GM19043 (cell line): ENCODE measurements around the gene ITGB3.

Experiments
- ATAC-seq: cut with Tn5 transposase; IDR thresholded peaks from one replicate; pipeline ENCODE4 v1.9.1; 2021; ENCODE audit warnings: low read depth; ENCODE audit not compliant: unreplicated experiment

Gene ITGB3

DNA sequence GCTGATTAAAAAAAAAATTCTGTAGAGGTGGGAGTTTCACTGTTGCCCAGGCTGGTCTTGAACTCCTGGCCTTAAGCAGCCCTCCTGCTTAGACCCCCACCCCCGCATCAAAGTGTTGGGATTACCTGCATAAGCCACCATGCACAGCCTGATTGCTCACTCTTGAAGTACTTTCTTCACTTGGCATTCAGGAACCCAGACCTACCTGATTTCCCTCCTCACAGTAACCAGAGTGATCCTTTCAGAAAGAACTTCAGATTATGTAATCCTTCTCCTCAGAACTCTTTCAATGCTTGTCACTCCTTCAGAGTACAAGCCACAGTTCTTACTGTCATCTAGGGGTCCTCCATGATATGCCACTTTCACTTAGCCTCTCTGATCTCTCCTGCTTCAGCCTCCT, 71.5 kb downstream of the ITGB3 start:
- no peak for ATAC-seq

DNA sequence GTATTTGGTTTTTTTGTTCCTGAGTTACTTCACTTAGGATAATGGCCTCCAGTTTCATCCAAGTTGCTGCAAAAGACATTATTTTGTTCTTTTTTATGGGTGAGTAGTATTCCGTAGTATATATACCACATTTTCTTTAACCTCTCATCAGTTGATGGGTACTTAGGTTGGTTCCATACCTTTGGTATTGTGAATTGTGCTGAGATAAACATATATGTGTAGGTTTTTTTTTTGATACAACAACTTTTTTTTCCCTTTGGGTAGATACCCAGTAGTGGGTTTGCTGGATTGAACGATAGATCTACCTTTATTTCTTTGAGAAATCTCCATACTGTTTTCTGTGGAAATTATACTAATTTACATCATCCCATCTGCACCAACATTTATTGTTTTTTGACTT, 76.9 kb downstream of the ITGB3 start:
- no peak for ATAC-seq

DNA sequence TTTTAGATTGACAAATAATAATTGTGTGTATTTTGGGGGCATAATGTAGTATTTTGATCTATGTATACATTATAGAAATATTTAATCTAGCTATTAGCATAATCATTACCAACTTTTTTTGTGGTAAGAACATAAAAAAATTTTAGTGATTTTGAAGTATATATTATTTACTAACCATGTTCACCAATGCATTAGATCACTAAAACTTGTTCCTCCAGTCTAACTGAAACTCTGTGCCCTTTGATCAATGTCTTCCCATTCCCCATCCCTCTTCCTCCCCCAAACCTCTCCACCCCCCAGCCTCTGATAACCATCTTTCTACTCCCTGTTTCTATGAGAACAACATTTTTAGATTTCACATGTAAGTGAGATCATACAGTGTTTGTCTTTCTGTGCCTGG, 78.7 kb downstream of the ITGB3 start:
- ATAC-seq, result no peak

DNA sequence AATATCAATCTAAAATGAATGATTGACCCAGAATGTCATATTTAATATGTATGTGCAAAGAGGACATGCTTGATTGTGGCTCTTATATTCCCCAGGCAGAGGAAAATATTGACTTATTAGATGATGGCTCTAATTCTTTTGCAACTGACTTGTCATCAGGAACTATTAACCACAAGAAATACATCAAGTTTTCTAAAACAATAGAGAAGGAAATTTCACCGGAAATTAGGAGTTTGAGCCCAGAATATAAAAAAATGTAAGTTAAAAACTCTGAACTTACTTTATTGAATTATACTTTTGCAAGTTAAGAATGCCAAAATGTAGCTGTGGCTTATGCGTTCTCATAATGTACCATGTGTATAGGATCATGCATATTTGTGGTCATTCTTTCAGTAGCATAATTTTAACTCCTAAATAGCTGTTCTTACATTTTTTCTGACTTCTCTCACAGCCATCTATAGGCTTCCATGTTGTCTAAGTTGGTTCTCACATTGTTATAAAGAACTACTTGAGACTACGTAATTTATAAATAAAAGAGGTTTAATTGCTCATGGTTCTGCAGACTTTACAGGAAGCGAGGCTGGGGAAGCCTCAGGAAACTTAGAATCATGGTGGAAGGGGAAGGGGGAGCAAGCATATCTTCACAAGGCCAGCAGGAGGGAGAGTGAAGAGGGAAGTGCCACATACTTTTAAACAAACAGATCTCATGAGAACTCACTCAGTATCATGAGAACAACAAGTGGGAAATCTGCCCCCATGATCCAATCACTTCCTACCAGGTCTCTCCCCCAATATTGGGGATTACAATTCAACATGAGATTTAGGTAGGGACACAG, 81.7 kb downstream of the ITGB3 start:
- ATAC-seq, result no peak

DNA sequence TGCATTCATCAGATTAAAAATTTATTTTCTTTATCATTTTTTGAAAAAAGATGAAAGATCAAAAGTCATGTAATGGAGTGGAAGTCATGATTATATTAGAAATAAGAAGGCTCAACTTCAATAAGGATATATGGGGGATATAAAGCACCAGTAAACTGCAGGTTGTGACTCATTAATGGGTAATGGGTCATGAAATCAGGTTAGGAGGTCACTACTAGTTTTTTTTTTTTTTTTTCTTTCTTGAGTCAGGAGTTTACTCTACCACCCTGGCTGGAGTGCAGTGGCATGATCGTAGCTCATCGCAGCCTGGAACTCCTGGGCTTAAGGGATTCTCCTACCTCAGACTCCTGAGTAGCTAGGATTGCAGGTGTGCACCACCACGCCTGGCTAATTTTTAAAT, 84.4 kb downstream of the ITGB3 start:
- no peak for ATAC-seq

DNA sequence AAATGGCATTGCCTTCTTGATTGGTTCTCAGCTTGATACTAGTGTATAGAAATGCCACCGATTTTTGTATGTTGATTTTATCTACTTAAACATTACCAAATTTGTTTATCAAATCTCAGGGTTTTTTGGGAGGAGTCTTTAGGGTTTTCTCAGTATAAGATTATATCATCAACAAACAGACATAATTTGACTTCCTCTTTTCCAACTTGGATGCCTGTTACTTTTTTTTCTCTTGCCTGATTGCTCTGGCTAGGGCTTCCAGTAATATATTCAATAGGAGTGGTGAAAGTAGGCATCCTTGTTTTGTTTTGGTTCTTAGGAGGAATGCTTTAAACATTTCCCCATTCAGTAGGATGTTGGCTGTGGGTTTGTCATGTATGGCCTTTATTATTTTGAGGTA, 99.2 kb downstream of the ITGB3 start:
- ATAC-seq, result no peak

DNA sequence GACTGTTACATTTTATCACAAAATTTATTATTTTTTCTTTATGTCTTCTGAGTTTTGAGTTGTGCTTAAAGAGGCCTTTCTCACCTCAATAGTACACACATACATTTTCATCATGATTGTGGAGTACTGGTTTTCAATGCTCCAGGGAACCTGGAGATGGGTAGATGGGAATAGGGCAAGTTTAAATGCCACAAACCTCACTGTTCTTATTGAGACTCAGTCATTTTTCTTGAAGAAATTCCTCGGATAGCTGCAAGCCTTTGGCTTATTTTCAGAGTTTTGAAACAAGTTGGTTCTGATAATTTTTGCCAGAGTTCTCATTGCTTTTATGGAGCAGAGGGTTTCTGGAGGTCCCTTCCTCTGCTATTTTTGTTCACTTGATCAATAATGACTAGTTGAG, 105.0 kb downstream of the ITGB3 start:
- no peak for ATAC-seq
